OCI-LY7 (cell line): ENCODE measurements around the gene TAGLN. TPM values are rescaled to one million over a fixed set of nuclear protein-coding genes. Genes with fewer than 3 reads are reported as not detected.

Experiments used
- BruUV-seq: library from RNA; stranded (reverse); fragments of 400-500 nt; replicated peaks from 2 replicates; lab custom pipeline; 2021; lab: Mats Ljungman, UMichigan
- CTCF ChIA-PET: fragments of 300-600 bp; sonication (Branson Sonifier 250); formaldehyde crosslinking; loops from one replicate; lab custom pipeline; 2022; ENCODE audit warnings: antibody characterized with exemption; ENCODE audit not compliant: unreplicated experiment; lab: Charles Lee
- POLR2A ChIA-PET: fragments of 300-600 bp; sonication (Branson Sonifier 250); formaldehyde crosslinking; loops from one replicate; lab custom pipeline; 2022; ENCODE audit warnings: antibody characterized with exemption; lab: Charles Lee
- DNase-seq: peaks from one replicate; pipeline ENCODE4 v3.0.0-alpha.2; 2015; ENCODE audit warnings: low spot score
- H2AFZ ChIP-seq: fragments of 200-600 bp; sonication (generic), shearing (Covaris generic); 2 replicates; pipeline ENCODE4 v1.6.1; 2014; ENCODE audit warnings: mild to moderate bottlenecking, antibody characterized with exemption, low read length, moderate library complexity
- H3K27ac ChIP-seq: fragments of 200-600 bp; sonication (generic); 2 replicates; pipeline ENCODE4 v1.5.1; 2014; ENCODE audit warnings: mixed run types, low read depth, mild to moderate bottlenecking, moderate library complexity, low read length, inconsistent platforms; ENCODE audit not compliant: poor library complexity, severe bottlenecking
- H3K36me3 ChIP-seq: fragments of 200-600 bp; sonication (generic); 2 replicates; pipeline ENCODE4 v1.6.1; 2014; ENCODE audit warnings: mild to moderate bottlenecking, antibody characterized with exemption, low read length, moderate library complexity, mixed read lengths; ENCODE audit not compliant: insufficient read depth
- H3K4me1 ChIP-seq: fragments of 200-600 bp; sonication (generic); 2 replicates; pipeline ENCODE4 v1.5.1; 2014; ENCODE audit warnings: mild to moderate bottlenecking, low read length; ENCODE audit not compliant: insufficient read depth, poor library complexity, severe bottlenecking
- H3K4me2 ChIP-seq: fragments of 200-600 bp; sonication (generic); 2 replicates; pipeline ENCODE4 v1.6.1; 2014; ENCODE audit warnings: mild to moderate bottlenecking, low read length
- H3K4me3 ChIP-seq: fragments of 200-600 bp; sonication (generic); 2 replicates; pipeline ENCODE4 v1.5.1; 2014; ENCODE audit warnings: mild to moderate bottlenecking, low read depth, low read length; ENCODE audit not compliant: poor library complexity, severe bottlenecking
- H3K79me2 ChIP-seq: fragments of 200-600 bp; sonication (generic); 2 replicates; pipeline ENCODE4 v1.6.1; 2016; ENCODE audit warnings: low read depth, mild to moderate bottlenecking, low read length, moderate library complexity, mixed read lengths; ENCODE audit not compliant: insufficient read depth
- H3K9me2 ChIP-seq: fragments of 200-600 bp; sonication (generic); 2 replicates; pipeline ENCODE4 v1.6.1; 2016; ENCODE audit warnings: mild to moderate bottlenecking, low read length, mixed read lengths; ENCODE audit not compliant: insufficient read depth
- H3K9me3 ChIP-seq: fragments of 200-600 bp; sonication (generic); 2 replicates; pipeline ENCODE4 v1.6.1; 2014; ENCODE audit warnings: mild to moderate bottlenecking, mixed run types, low read length, mixed read lengths
- H4K20me1 ChIP-seq: fragments of 200-600 bp; sonication (generic); 2 replicates; pipeline ENCODE4 v1.6.1; 2014; ENCODE audit warnings: mild to moderate bottlenecking, antibody characterized with exemption, low read length, moderate library complexity, mixed read lengths; ENCODE audit not compliant: insufficient read depth
- EZH2phosphoT487 ChIP-seq: fragments of 200-600 bp; sonication (generic); IDR thresholded peaks from 2 replicates; pipeline ENCODE4 v1.6.1; 2018; ENCODE audit warnings: low read depth, borderline replicate concordance, mild to moderate bottlenecking, mixed run types, antibody characterized with exemption, low read length, moderate library complexity, mixed read lengths
- intact Hi-C: fragments of 100-400 bp; cut with micrococcal nuclease; formaldehyde crosslinking; loops from one replicate; pipeline ENCODE4 v1.10.0; 2022; ENCODE audit not compliant: unreplicated experiment
- total RNA-seq, 2 experiments: library from RNA; depleted of rRNA in 1 of 2; stranded (reverse); fragments of >200 nt in 1 of 2; shearing (Covaris generic) in 1 of 2; gene quantifications; 2 replicates each; pipeline ENCODE4 v1.2.3, GENCODE V29; 2014 to 2022
- TF ChIP-seq, protein P1 (sequence below): fragments of 200-600 bp; sonication (generic); conservative IDR thresholded peaks from 2 replicates; pipeline ENCODE4 v1.5.1; 2014; ENCODE audit warnings: mild to moderate bottlenecking, antibody characterized with exemption, low read length, moderate library complexity, mixed read lengths

Gene TAGLN
- total RNA-seq, 2 experiments from 2014 or later = 5.4 to 7.4 TPM

DNA sequence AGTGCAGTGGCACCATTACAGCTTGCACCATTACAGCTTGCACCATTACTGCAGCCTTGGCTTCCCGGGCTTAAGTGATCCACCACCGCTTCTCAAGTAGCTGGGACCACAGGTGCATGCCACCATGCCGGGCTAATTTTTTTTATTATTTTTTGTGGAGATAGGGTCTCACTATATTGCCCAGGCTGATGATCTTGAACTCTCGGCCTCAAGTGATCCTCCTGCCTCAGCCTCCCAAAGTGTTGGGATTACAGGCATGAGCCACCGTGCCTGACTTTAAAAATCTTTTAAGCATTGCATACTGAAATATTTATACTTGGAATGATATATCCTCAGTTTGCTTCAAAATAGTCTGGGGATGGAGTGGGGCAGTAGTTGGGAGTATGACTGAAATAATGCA, 44.7 kb upstream of the TAGLN start:
- ChIA-PET POLR2A (interaction anchor here (0.6 to 1.6 kb wide), 3 partner anchors 21 to 150 kb away, joined by 3 to 4 read pairs (median 4); partner anchors contain the start of gene SIDT2), CTCF (no interaction called here)
- no TSS peak for BruUV-seq

DNA sequence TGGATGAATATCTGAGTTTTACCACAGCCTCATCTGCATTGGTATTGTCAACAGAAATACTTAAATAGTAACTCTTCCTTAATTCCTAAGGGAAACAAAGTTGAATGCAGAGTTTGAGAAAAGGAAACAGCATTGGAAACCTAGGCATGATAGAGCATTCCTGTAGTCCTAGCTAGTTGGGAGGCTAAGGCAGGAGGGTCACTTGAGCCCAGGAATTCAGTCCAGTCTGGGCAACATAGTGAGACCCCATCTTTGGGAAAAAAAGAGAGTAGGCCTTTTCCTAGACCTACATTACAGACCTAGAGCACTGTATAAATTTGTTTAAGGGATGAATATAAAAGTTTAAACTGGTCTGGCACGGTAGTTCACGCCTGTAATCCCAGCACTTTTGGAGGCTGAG, 41.7 kb upstream of the TAGLN start:
- TF ChIP-seq EZH2phosphoT487 = no peak
- TF ChIP-seq, protein P1, sequence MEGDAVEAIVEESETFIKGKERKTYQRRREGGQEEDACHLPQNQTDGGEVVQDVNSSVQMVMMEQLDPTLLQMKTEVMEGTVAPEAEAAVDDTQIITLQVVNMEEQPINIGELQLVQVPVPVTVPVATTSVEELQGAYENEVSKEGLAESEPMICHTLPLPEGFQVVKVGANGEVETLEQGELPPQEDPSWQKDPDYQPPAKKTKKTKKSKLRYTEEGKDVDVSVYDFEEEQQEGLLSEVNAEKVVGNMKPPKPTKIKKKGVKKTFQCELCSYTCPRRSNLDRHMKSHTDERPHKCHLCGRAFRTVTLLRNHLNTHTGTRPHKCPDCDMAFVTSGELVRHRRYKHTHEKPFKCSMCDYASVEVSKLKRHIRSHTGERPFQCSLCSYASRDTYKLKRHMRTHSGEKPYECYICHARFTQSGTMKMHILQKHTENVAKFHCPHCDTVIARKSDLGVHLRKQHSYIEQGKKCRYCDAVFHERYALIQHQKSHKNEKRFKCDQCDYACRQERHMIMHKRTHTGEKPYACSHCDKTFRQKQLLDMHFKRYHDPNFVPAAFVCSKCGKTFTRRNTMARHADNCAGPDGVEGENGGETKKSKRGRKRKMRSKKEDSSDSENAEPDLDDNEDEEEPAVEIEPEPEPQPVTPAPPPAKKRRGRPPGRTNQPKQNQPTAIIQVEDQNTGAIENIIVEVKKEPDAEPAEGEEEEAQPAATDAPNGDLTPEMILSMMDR = no peak
- H3K9me2 ChIP-seq = no peaks in the 10 kb centered on the region
- no peak for DNase-seq
- H3K4me1 ChIP-seq = peaks cover 16% of the 10 kb centered on the region
- CTCF ChIA-PET = no interaction called here
- intact Hi-C loops = no loop called here
- no peak overlapping the region for H3K27ac ChIP-seq
- peaks cover 85% of the 10 kb centered on the region for H3K79me2 ChIP-seq
- 0 out of 2 replicates have a peak, but pooled peaks cover 4% of the 10 kb centered on the region for H4K20me1 ChIP-seq
- peaks cover 97% of the 10 kb centered on the region for H3K36me3 ChIP-seq
- no peak overlapping the region for H3K4me2 ChIP-seq
- BruUV-seq = no TSS peak
- H3K4me3 ChIP-seq = no peak overlapping the region
- H2AFZ ChIP-seq = no peak overlapping the region
- POLR2A ChIA-PET = interaction anchor here (1.1 kb wide), 1 partner anchor 13 kb away, joined by 9 read pairs; no protein-coding TSS in a partner anchor
- no peaks in the 10 kb centered on the region for H3K9me3 ChIP-seq

More for the DNA sequence above, 44.7 kb upstream of the TAGLN start:
- no peak for DNase-seq
- Histone ChIP-seq H3K36me3 (peaks cover 96% of the 10 kb centered on the region), H3K27ac (no peak overlapping the region), H4K20me1 (0 out of 2 replicates have a peak, but pooled peaks cover 4% of the 10 kb centered on the region), H3K9me2 (no peaks in the 10 kb centered on the region), H3K4me3 (no peak overlapping the region), H3K79me2 (peaks cover 99% of the 10 kb centered on the region), H3K4me2 (no peak overlapping the region), H3K4me1 (peaks cover 16% of the 10 kb centered on the region), H2AFZ (no peak overlapping the region), H3K9me3 (peaks cover 6% of the 10 kb centered on the region; the same call in 1 of the 2 replicates)
- TF ChIP-seq EZH2phosphoT487 = no peak
- TF ChIP-seq, protein P1 = no peak
- intact Hi-C loops = no loop called here

DNA sequence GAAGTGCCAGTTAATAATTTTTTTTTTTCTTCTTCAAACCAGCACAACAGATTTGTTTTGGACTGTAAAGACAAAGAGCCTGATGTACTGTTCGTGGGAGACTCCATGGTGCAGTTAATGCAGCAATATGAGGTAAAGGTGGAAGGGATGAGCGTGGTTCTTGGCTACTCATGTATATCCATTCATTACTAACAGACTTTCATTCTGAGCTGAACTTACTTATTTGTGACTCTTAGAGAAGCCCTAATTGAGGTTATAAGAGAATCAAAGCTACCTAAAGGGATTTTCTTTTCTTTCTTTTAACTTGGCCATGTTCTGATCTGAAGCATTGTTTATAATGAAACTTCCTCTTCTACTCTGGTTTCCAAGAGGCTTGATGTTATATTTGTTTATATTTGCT, 39.3 kb upstream of the TAGLN start:
- no peak overlapping the region for H3K27ac ChIP-seq
- DNase-seq = no peak
- H3K79me2 ChIP-seq = peaks cover 61% of the 10 kb centered on the region
- no peak overlapping the region for H3K4me2 ChIP-seq
- intact Hi-C loops = no loop called here
- H4K20me1 ChIP-seq = 0 out of 2 replicates have a peak, but pooled peaks cover 4% of the 10 kb centered on the region
- BruUV-seq = no TSS peak
- H3K36me3 ChIP-seq = peaks cover 96% of the 10 kb centered on the region
- no peaks in the 10 kb centered on the region for H3K9me3 ChIP-seq
- H3K9me2 ChIP-seq = no peaks in the 10 kb centered on the region
- H3K4me1 ChIP-seq = peaks cover 16% of the 10 kb centered on the region
- ChIA-PET POLR2A (interaction anchor here (1.4 to 1.7 kb wide), 3 partner anchors 9 to 18 kb away, joined by 6 to 10 read pairs (median 9); partner anchors contain the start of gene SIDT2), CTCF (no interaction called here)
- H2AFZ ChIP-seq = no peak overlapping the region
- TF ChIP-seq, protein P1 = no peak
- TF ChIP-seq EZH2phosphoT487 = no peak
- H3K4me3 ChIP-seq = no peak overlapping the region
